ENCODE measurements around the gene BFSP1. TPM values are rescaled to one million over a fixed set of nuclear protein-coding genes. Genes with fewer than 3 reads are reported as not detected.

The BFSP1 gene
- total and polyA plus RNA-seq, 2 of the 8 experiments (the other 6 are each of a cell fraction or from before 2014, with no cell fraction given), result 1.5 to 2.5 TPM

DNA sequence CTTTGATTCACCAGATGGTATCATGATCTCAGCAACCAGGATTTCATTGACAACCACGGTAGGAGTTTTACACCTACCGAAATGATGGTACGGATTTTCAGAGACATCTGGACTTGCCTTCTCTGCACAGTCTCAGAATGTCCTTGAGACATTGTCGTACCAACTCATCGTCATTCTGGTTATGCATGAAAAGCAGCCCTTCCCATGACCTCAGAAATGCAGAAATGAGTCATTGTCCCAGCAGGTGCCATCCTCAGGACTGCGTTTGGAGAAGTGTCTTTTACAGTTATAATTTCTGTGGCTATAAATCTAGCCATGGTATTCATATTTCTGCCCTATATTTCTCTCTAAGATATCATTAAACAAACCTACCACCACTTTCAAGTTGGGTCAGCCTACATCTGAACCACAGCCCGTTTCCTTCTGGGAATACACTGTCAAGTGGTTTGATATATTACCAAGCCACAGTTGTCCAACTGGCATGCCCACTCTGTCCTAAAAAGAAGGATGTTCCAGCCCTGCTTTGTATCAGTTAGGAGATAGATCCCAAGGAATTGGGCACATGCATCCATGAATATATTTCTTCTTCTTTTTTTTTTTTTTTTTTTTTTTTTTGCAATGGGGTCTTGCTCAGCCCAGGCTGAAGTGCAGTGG lies 7.5 kb upstream of the BFSP1 start:
- no peak overlapping the region for H2BK12ac ChIP-seq (ENCODE audit: low read depth, low read length)
- no peak overlapping the region for H3K18ac ChIP-seq (ENCODE audit: extremely low read depth, low read length)
- DNase-seq (ENCODE audit: low read depth in 1 of 2, low spot score in 2 of 2) (no peak), FAIRE-seq (no peak)
- H3K79me2 ChIP-seq (ENCODE audit: control insufficient read depth in 1 of 2, insufficient read depth in 2 of 2, low read length in 2 of 2), result no peaks in the 10 kb centered on the region
- no peak overlapping the region for H3K23ac ChIP-seq (ENCODE audit: insufficient read length)
- H3K9me3 ChIP-seq (ENCODE audit: insufficient read depth in 2 of 2, low read depth in 1 of 2, low read length in 1 of 2), result no peaks in the 10 kb centered on the region
- no peak overlapping the region for H3K4ac ChIP-seq (replicated peaks; ENCODE audit: insufficient read length, low read depth, low read length)
- H3K4me1 ChIP-seq (replicated peaks in 1 of 4; ENCODE audit: control insufficient read depth in 3 of 4, insufficient read depth in 4 of 4, low read length in 3 of 4), result peaks cover 3 to 9% (median 4%) of the 10 kb centered on the region in 4 experiments; a peak in 6 of 7 replicates
- ChIA-PET POLR2A (ENCODE audit: partially characterized antibody) (no interaction called here), CTCF (ENCODE audit: partially characterized antibody) (interaction anchor here (1.7 to 6.4 kb wide), 3 partner anchors 35 to 78 kb away, joined by 6 to 66 read pairs (median 6); no protein-coding TSS in a partner anchor)
- H4K5ac ChIP-seq (ENCODE audit: insufficient read length, low read depth, low read length), result no peak overlapping the region
- no peaks in the 10 kb centered on the region for H4K20me1 ChIP-seq (replicated peaks in 1 of 2; ENCODE audit: control insufficient read depth in 1 of 2, insufficient read depth in 2 of 2, low read length in 2 of 2)
- H3K4me3 ChIP-seq (ENCODE audit: extremely low read depth in 1 of 4, insufficient read depth in 2 of 4, low read depth in 3 of 4, low read length in 4 of 4), result no peak overlapping the region
- no peak overlapping the region for H2BK5ac ChIP-seq (ENCODE audit: low read depth, low read length)
- no peak overlapping the region for H3K27ac ChIP-seq (ENCODE audit: low read depth, low read length)
- no peaks in the 10 kb centered on the region for H3K79me1 ChIP-seq (ENCODE audit: low read depth, low read length)
- H2BK20ac ChIP-seq (ENCODE audit: low read length), result no peak overlapping the region
- no peak overlapping the region for H3K14ac ChIP-seq (ENCODE audit: insufficient read length)
- H3K4me2 ChIP-seq (ENCODE audit: insufficient read depth in 1 of 2, low read depth in 2 of 2, low read length in 2 of 2), result no peak overlapping the region
- no peak overlapping the region for H4K8ac ChIP-seq (ENCODE audit: extremely low read depth, insufficient read depth, low read length)
- no peak overlapping the region for H3K56ac ChIP-seq (replicated peaks; ENCODE audit: insufficient read length, low read depth, low read length)
- no peak overlapping the region for H2BK15ac ChIP-seq (ENCODE audit: low read length)
- no peak overlapping the region for H2AK5ac ChIP-seq (ENCODE audit: low read depth, low read length)
- H3K36me3 ChIP-seq (ENCODE audit: control insufficient read depth in 2 of 4, insufficient read depth in 4 of 4, low read length in 3 of 4), result no peaks in the 10 kb centered on the region
- no peak overlapping the region for H4K91ac ChIP-seq (replicated peaks; ENCODE audit: insufficient read length, low read length)
- H3K23me2 ChIP-seq (ENCODE audit: low read depth, low read length), result no peaks in the 10 kb centered on the region
- WGBS, 2 experiments (ENCODE audit: extremely low coverage in 1 of 2, insufficient coverage in 1 of 2, insufficient read length in 1 of 2, insufficient replicate concordance in 2 of 2, low coverage in 1 of 2, low lambda C conversion rate in 2 of 2, missing lambda C conversion rate in 1 of 2), result 96% methylated on average over 7 of the region's 7 CpGs; no CpG with 5 or more reads in 1 of the 2 experiments
- no peak overlapping the region for H2AFZ ChIP-seq (ENCODE audit: low read length)
- H2BK120ac ChIP-seq (replicated peaks; ENCODE audit: low read depth, low read length), result no peak overlapping the region
- no peaks in the 10 kb centered on the region for H3K27me3 ChIP-seq (replicated peaks in 1 of 4; ENCODE audit: control insufficient read depth in 3 of 4, extremely low read depth in 1 of 4, insufficient read depth in 3 of 4, low read length in 3 of 4)
- H3K9ac ChIP-seq (replicated peaks in 1 of 4; ENCODE audit: extremely low read depth in 1 of 4, low read depth in 3 of 4, low read length in 3 of 4), result no peak overlapping the region
- TF ChIP-seq SP2 (IDR thresholded peaks at IDR 0.05; ENCODE audit: low read length) (no peak), SRF (IDR thresholded peaks at IDR 0.05; ENCODE audit: low read depth, low read length) (no peak), TCF12 (IDR thresholded peaks at IDR 0.05; ENCODE audit: low read depth, low read length) (no peak), CTBP2 (IDR thresholded peaks at IDR 0.05; ENCODE audit: borderline replicate concordance, insufficient read depth, insufficient read length, low read length) (no peak), KDM1A (IDR thresholded peaks at IDR 0.05; ENCODE audit: borderline replicate concordance, low read length) (no peak), USF2 (IDR thresholded peaks at IDR 0.05; ENCODE audit: low read length) (no peak), TEAD4 (IDR thresholded peaks at IDR 0.05; ENCODE audit: low read depth, low read length) (no peak), CTCF (IDR thresholded peaks at IDR 0.05; ENCODE audit: control extremely low read depth in 1 of 3, insufficient read depth in 1 of 3, low read depth in 1 of 3, low read length in 3 of 3) (no peak), SUZ12 (IDR thresholded peaks at IDR 0.05; ENCODE audit: low read length) (no peak), NRF1 (IDR thresholded peaks at IDR 0.05; ENCODE audit: low read depth, low read length) (no peak)
